ENCODE data around the gene ZNF750.

The ZNF750 gene

DNA sequence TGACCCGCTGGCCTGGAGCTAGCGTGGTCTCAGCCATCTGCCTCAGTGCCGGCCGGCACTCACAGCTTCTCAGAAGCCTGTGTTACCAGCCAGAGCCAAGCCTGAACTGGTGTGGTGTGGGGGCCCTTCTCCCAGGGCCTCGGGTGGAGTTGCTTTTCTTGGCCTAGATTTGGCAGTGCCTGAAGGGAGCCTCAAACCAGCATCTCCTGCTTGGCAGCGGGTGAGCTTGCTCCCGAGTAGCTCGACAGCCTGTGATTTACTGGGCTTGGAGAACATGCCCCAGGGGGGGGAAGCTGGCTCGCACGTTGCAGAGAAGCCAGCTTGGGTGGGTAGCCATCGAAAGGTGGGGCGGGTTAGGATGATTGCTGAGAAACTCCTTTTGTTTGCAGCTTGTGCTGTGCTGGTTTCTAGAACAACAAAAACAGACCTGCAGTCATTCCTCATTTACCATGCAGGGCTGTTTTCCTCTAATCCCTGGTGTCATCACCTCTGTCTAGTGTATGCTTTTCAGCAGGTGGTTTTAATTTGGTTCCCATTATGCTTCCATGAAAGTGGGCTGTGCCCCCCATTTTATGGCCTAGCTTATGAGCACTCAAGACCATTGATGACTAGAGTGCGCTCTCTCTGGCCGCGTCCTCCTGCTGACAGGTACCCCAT lies 45.7 kb downstream of the ZNF750 start:
- H3K27me3 ChIP-seq (ENCODE audit: insufficient read depth, low read depth, severe bottlenecking) = no peaks in the 10 kb centered on the region
- DNase-seq = no peak
- H3K9me3 ChIP-seq (ENCODE audit: severe bottlenecking) = peaks cover 2% of the 10 kb centered on the region
- H3K27ac ChIP-seq = no peak overlapping the region
- TF ChIP-seq, protein P1, sequence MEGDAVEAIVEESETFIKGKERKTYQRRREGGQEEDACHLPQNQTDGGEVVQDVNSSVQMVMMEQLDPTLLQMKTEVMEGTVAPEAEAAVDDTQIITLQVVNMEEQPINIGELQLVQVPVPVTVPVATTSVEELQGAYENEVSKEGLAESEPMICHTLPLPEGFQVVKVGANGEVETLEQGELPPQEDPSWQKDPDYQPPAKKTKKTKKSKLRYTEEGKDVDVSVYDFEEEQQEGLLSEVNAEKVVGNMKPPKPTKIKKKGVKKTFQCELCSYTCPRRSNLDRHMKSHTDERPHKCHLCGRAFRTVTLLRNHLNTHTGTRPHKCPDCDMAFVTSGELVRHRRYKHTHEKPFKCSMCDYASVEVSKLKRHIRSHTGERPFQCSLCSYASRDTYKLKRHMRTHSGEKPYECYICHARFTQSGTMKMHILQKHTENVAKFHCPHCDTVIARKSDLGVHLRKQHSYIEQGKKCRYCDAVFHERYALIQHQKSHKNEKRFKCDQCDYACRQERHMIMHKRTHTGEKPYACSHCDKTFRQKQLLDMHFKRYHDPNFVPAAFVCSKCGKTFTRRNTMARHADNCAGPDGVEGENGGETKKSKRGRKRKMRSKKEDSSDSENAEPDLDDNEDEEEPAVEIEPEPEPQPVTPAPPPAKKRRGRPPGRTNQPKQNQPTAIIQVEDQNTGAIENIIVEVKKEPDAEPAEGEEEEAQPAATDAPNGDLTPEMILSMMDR (IDR thresholded peaks at IDR 0.05; ENCODE audit: low read depth, low read length) = no peak
- no peak overlapping the region for H3K4me3 ChIP-seq (ENCODE audit: low read depth, low read length)
- peaks cover 80% of the 10 kb centered on the region for H3K36me3 ChIP-seq

DNA sequence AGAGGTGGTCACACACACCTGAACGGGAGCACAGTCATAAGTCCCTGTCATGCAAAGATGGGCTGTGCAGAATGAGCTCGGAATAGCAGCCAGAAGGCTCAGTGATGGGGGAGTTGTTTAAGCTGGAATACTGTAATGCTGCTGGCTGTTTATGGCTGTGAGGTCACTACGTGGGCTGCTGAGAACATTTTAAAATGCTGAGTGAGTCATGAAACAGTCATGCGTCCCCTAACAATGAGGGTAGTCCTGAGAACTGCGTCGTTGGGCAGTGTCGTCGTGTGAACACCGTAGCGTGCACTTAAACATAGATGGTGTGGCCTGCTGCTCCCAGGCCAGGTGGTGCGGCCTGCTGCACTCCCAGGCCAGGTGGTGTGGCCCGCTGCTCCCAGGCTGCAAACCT lies 48.3 kb downstream of the ZNF750 start:
- H3K36me3 ChIP-seq = peaks cover 86% of the 10 kb centered on the region
- H3K4me3 ChIP-seq (ENCODE audit: low read depth, low read length) = no peak overlapping the region
- DNase-seq = no peak
- H3K27me3 ChIP-seq (ENCODE audit: insufficient read depth, low read depth, severe bottlenecking) = no peaks in the 10 kb centered on the region
- no peak overlapping the region for H3K27ac ChIP-seq
- H3K9me3 ChIP-seq (ENCODE audit: severe bottlenecking) = peaks cover 2% of the 10 kb centered on the region
- TF ChIP-seq, protein P1 (IDR thresholded peaks at IDR 0.05; ENCODE audit: low read depth, low read length) = no peak

DNA sequence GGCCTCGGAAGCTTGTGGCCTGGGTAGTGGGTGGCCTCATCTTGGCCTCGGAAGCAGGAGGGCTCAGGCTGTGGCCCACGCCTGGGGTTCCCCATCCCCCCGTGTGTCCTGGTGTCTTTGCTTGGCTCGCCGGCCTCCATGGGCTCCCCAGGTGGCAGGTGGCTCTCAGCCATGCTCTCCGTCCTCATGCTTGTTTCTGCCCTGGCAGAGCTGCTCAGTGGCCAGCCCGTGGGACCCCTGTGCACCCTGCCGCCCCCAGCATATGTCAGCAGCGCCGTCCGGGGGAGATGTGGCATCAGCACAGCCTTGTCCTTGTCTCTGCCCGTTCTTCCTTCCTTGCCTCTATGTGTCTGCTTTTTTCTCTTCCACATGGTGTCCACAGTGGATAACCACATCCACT lies 49.4 kb downstream of the ZNF750 start:
- no peak for DNase-seq
- Histone ChIP-seq H3K9me3 (ENCODE audit: severe bottlenecking) (peaks cover 2% of the 10 kb centered on the region), H3K4me3 (ENCODE audit: low read depth, low read length) (no peak overlapping the region), H3K36me3 (peaks cover 82% of the 10 kb centered on the region), H3K27me3 (ENCODE audit: insufficient read depth, low read depth, severe bottlenecking) (no peaks in the 10 kb centered on the region), H3K27ac (no peak overlapping the region)
- TF ChIP-seq, protein P1 (IDR thresholded peaks at IDR 0.05; ENCODE audit: low read depth, low read length) = no peak

DNA sequence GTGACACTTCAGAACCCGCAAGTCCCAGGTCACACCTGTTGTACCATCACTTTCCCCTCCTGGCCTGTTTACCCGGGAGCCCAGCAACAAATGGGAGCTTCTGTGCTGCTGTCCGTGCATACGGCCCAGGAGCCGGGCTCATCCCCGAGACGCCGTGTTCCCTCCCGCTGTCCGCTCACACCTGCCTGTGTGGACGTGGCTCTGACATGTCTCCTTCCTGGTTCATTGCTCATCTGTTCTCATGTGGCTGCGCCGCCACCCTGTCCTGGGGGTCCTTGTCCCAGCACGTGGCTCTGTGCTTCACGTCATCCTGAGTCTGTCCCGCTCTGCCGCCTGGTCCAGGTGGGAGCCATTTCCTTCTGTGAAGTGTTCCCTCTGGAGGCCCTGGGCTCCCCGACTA lies 50.0 kb downstream of the ZNF750 start:
- peaks cover 76% of the 10 kb centered on the region for H3K36me3 ChIP-seq
- H3K4me3 ChIP-seq (ENCODE audit: low read depth, low read length) = no peak overlapping the region
- TF ChIP-seq, protein P1 (IDR thresholded peaks at IDR 0.05; ENCODE audit: low read depth, low read length) = no peak

DNA sequence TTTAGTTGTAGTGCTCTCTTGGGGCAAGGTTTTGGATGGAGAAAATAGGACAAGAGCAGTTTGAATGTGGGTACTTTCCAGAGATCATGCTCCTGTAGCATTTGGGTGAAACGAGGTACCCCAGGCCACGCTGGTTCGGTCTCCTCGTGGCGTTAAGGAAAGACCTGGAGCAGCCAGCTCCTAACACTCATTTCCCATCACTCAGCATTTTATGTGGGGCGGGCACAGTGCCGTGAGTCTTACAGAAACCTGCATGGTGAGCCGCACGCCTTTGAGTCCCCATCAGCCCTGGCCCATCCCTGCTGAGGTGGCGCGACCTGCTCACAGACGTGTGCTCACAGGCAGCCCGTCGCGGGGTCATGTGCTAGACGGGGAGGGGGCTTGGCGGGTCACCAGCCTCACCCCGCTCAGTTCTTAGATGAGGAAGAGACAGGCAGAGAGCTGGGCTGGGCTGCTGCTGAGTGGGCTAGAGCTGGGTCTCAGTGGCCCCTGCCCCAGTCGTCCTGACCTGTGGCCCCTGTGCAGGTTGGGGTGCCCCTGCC lies 50.7 kb downstream of the ZNF750 start:
- DNase-seq = no peak
- H3K36me3 ChIP-seq = peaks cover 75% of the 10 kb centered on the region
- TF ChIP-seq, protein P1 (IDR thresholded peaks at IDR 0.05; ENCODE audit: low read depth, low read length) = no peak
- H3K27me3 ChIP-seq (ENCODE audit: insufficient read depth, low read depth, severe bottlenecking) = no peaks in the 10 kb centered on the region
- peaks cover 2% of the 10 kb centered on the region for H3K9me3 ChIP-seq (ENCODE audit: severe bottlenecking)
- no peak overlapping the region for H3K4me3 ChIP-seq (ENCODE audit: low read depth, low read length)
- no peak overlapping the region for H3K27ac ChIP-seq

More for the DNA sequence above, 50.0 kb downstream of the ZNF750 start:
- no peak overlapping the region for H3K27ac ChIP-seq
- no peak for DNase-seq
- peaks cover 2% of the 10 kb centered on the region for H3K9me3 ChIP-seq (ENCODE audit: severe bottlenecking)
- no peaks in the 10 kb centered on the region for H3K27me3 ChIP-seq (ENCODE audit: insufficient read depth, low read depth, severe bottlenecking)

Measured in WERI-Rb-1 (cell line).